Osteocyte (in vitro differentiated cells): ENCODE results near the gene ALDH7A1. TPM values are rescaled to one million over a fixed set of nuclear protein-coding genes. Genes with fewer than 3 reads are reported as not detected.

Experiments
- DNase-seq: peaks from one replicate; pipeline ENCODE4 v3.0.0; 2021; ENCODE audit warnings: mixed read lengths; ENCODE audit not compliant: unreplicated experiment; ENCODE audit errors: extremely low spot score
- H3K27ac Mint-ChIP-seq: one replicate; pipeline ENCODE4 v1.8.0; 2021; ENCODE audit warnings: mild to moderate bottlenecking, mixed read lengths; ENCODE audit not compliant: unreplicated experiment
- H3K27me3 Mint-ChIP-seq: one replicate; pipeline ENCODE4 v1.8.0; 2021; ENCODE audit warnings: mixed read lengths; ENCODE audit not compliant: unreplicated experiment
- H3K36me3 Mint-ChIP-seq: one replicate; pipeline ENCODE4 v1.8.0; 2021; ENCODE audit warnings: mixed read lengths; ENCODE audit not compliant: unreplicated experiment
- H3K4me1 Mint-ChIP-seq: one replicate; pipeline ENCODE4 v1.8.0; 2021; ENCODE audit warnings: mixed read lengths; ENCODE audit not compliant: unreplicated experiment
- H3K4me3 Mint-ChIP-seq: one replicate; pipeline ENCODE4 v1.8.0; 2021; ENCODE audit warnings: mild to moderate bottlenecking, moderate library complexity, mixed read lengths; ENCODE audit not compliant: unreplicated experiment
- H3K9me3 Mint-ChIP-seq: one replicate; pipeline ENCODE4 v1.8.0; 2021; ENCODE audit warnings: mixed read lengths; ENCODE audit not compliant: unreplicated experiment
- CTCF ChIP-seq: fragments of 200-600 bp; sonication (generic); IDR thresholded peaks from 2 replicates; pipeline ENCODE4 v1.5.0; 2021; ENCODE audit warnings: antibody characterized with exemption, mild to moderate bottlenecking, moderate library complexity
- total RNA-seq: library from RNA; stranded (reverse); gene quantifications from 2 replicates; pipeline ENCODE4 v1.2.1, GENCODE V29; 2021

The ALDH7A1 gene
- total RNA-seq, 1 donor from 2014 or later, result 117 TPM

GRCh38 chr5:126516133-126516532 lies 78.9 kb downstream of the ALDH7A1 start:
- no peak for TF ChIP-seq CTCF
- H3K36me3 Mint-ChIP-seq, result no peaks in the 10 kb centered on the region
- peaks cover 65% of the 10 kb centered on the region for H3K4me1 Mint-ChIP-seq
- DNase-seq, result no peak
- no peak overlapping the region for H3K4me3 Mint-ChIP-seq
- peak overlapping the region; percentile 81 for H3K27ac Mint-ChIP-seq
- no peaks in the 10 kb centered on the region for H3K9me3 Mint-ChIP-seq
- H3K27me3 Mint-ChIP-seq, result no peaks in the 10 kb centered on the region

GRCh38 chr5:126515337-126515736 lies 79.7 kb downstream of the ALDH7A1 start:
- DNase-seq, result no peak
- no peak overlapping the region for H3K4me3 Mint-ChIP-seq
- H3K27me3 Mint-ChIP-seq, result no peaks in the 10 kb centered on the region
- H3K4me1 Mint-ChIP-seq, result peaks cover 62% of the 10 kb centered on the region
- H3K36me3 Mint-ChIP-seq, result no peaks in the 10 kb centered on the region
- peak overlapping the region; percentile 81 for H3K27ac Mint-ChIP-seq
- TF ChIP-seq CTCF, result no peak
- H3K9me3 Mint-ChIP-seq, result no peaks in the 10 kb centered on the region

GRCh38 chr5:126514558-126515141 lies 80.4 kb downstream of the ALDH7A1 start:
- Mint-ChIP-seq H3K36me3 (no peaks in the 10 kb centered on the region), H3K27ac (peak overlapping the region; percentile 76), H3K4me3 (no peak overlapping the region), H3K9me3 (no peaks in the 10 kb centered on the region), H3K4me1 (peaks cover 61% of the 10 kb centered on the region), H3K27me3 (no peaks in the 10 kb centered on the region)
- DNase-seq, result peak; percentile 54
- no peak for TF ChIP-seq CTCF

- H3K4me1 Mint-ChIP-seq, result peaks cover 62% of the 10 kb centered on the region
- no peaks in the 10 kb centered on the region for H3K36me3 Mint-ChIP-seq
- peak; percentile 8 for DNase-seq
- TF ChIP-seq CTCF, result no peak
- peak overlapping the region; percentile 76 for H3K27ac Mint-ChIP-seq
- H3K9me3 Mint-ChIP-seq, result no peaks in the 10 kb centered on the region
- no peaks in the 10 kb centered on the region for H3K27me3 Mint-ChIP-seq
- no peak overlapping the region for H3K4me3 Mint-ChIP-seq
Measured at GRCh38 chr5:126514131-126514557, 80.9 kb downstream of the ALDH7A1 start.

GRCh38 chr5:126513703-126514102 lies 81.3 kb downstream of the ALDH7A1 start:
- DNase-seq, result no peak
- Mint-ChIP-seq H3K27ac (peak overlapping the region; percentile 9), H3K4me3 (no peak overlapping the region), H3K9me3 (no peaks in the 10 kb centered on the region), H3K36me3 (no peaks in the 10 kb centered on the region), H3K4me1 (peaks cover 62% of the 10 kb centered on the region), H3K27me3 (no peaks in the 10 kb centered on the region)
- no peak for TF ChIP-seq CTCF
